Measurements from ENCODE around the gene TMA16. TPM values are rescaled to one million over a fixed set of nuclear protein-coding genes. Genes with fewer than 3 reads are reported as not detected.
A peak's percentile ranks its signal among the peaks of the same experiment; 100 is the strongest.

Gene TMA16
- total and polyA plus RNA-seq, 2 donors (not counting 1 experiment from before 2014, with no cell fraction given), result 21.0 to 21.5 TPM

DNA sequence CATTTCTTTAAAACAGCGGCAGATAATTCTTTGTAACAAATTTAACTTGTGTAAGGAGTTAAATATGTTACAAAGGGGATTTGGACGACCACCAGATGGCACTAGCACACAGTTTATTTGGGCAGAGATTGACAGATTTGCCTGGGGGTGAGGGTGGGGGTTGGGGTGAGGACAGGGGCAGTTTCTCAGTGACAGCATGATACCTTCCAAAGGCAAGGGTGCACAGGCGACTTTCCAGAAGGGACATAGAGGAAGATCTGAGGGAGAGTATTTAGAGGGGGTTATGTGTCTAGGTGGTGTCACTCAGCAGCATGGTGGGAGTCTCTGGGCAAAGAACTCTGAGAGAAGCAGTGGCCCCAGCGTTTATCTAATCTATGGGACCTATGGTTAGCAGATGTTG lies 9.6 kb upstream of the TMA16 start:
- Histone ChIP-seq H3K79me2 (ENCODE audit: control insufficient read depth, insufficient read depth, low read length) (no peaks in the 10 kb centered on the region), H2AFZ (ENCODE audit: low read length) (no peak overlapping the region), H3K27me3 (ENCODE audit: control insufficient read depth, insufficient read depth, low read length) (peaks cover 4% of the 10 kb centered on the region), H3K4me2 (ENCODE audit: extremely low read depth, insufficient read depth, low read length) (no peak overlapping the region), H3K27ac (ENCODE audit: insufficient read depth, low read length) (no peak overlapping the region), H3K9me3 (ENCODE audit: control insufficient read depth, insufficient read depth, low read depth, low read length) (no peaks in the 10 kb centered on the region), H4K20me1 (ENCODE audit: control insufficient read depth, extremely low read depth, insufficient read depth, low read length) (no peaks in the 10 kb centered on the region), H3K4me3 (replicated peaks in 1 of 4; ENCODE audit: control extremely low read depth in 1 of 4, insufficient read depth in 1 of 4, low read depth in 3 of 4, low read length in 4 of 4) (no peak overlapping the region), H3K4me1 (ENCODE audit: control insufficient read depth, extremely low read depth, insufficient read depth, low read length) (no peaks in the 10 kb centered on the region), H3K36me3 (ENCODE audit: control insufficient read depth, insufficient read depth, low read length) (no peaks in the 10 kb centered on the region), H3K9ac (ENCODE audit: insufficient read depth, low read length) (no peak overlapping the region)
- TF ChIP-seq CTCF (conservative IDR thresholded peaks at IDR 0.05 in 1 of 2, IDR thresholded peaks at IDR 0.05 in 1 of 2; ENCODE audit: low read depth in 1 of 2, low read length in 2 of 2), result peak; percentile 49 to 59
- TF ChIP-seq EZH2 (IDR thresholded peaks at IDR 0.05; ENCODE audit: low read length, missing control alignments), result no peak
- DNase-seq (ENCODE audit: low read depth in 2 of 2), result peak; percentile 34 to 56

DNA sequence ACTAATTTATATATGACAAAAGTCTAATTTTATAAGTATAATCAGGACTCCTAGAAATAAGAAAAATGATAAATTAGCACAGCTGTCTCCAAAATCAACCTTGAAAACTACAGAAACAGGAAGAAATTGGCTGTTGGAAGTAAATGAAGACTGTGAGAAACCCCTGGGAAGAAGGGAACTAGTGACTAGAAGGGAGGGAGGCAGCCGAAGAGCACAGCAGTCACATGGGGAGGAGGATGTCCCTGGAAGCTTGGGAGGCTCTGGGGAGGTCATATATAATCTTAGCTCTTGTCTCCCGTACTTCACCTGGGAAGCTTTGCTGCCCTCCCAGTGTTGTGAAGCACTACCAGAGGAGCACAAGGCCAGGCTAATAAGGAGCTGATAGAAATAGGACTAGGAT lies 8.9 kb upstream of the TMA16 start:
- Histone ChIP-seq H3K4me3 (replicated peaks in 1 of 4; ENCODE audit: control extremely low read depth in 1 of 4, insufficient read depth in 1 of 4, low read depth in 3 of 4, low read length in 4 of 4) (no peak overlapping the region), H2AFZ (ENCODE audit: low read length) (no peak overlapping the region), H3K9ac (ENCODE audit: insufficient read depth, low read length) (no peak overlapping the region), H4K20me1 (ENCODE audit: control insufficient read depth, extremely low read depth, insufficient read depth, low read length) (no peaks in the 10 kb centered on the region), H3K79me2 (ENCODE audit: control insufficient read depth, insufficient read depth, low read length) (no peaks in the 10 kb centered on the region), H3K36me3 (ENCODE audit: control insufficient read depth, insufficient read depth, low read length) (no peaks in the 10 kb centered on the region), H3K9me3 (ENCODE audit: control insufficient read depth, insufficient read depth, low read depth, low read length) (no peaks in the 10 kb centered on the region), H3K27me3 (ENCODE audit: control insufficient read depth, insufficient read depth, low read length) (peaks cover 4% of the 10 kb centered on the region), H3K4me1 (ENCODE audit: control insufficient read depth, extremely low read depth, insufficient read depth, low read length) (no peaks in the 10 kb centered on the region), H3K4me2 (ENCODE audit: extremely low read depth, insufficient read depth, low read length) (no peak overlapping the region), H3K27ac (ENCODE audit: insufficient read depth, low read length) (no peak overlapping the region)
- no peak for TF ChIP-seq EZH2 (IDR thresholded peaks at IDR 0.05; ENCODE audit: low read length, missing control alignments)
- no peak for TF ChIP-seq CTCF (conservative IDR thresholded peaks at IDR 0.05 in 1 of 2, IDR thresholded peaks at IDR 0.05 in 1 of 2; ENCODE audit: low read depth in 1 of 2, low read length in 2 of 2)
- no peak for DNase-seq (ENCODE audit: low read depth in 2 of 2)

- Histone ChIP-seq H3K27me3 (ENCODE audit: control insufficient read depth, insufficient read depth, low read length) (peaks cover 4% of the 10 kb centered on the region), H3K9me3 (ENCODE audit: control insufficient read depth, insufficient read depth, low read depth, low read length) (no peaks in the 10 kb centered on the region), H3K4me3 (replicated peaks in 1 of 4; ENCODE audit: control extremely low read depth in 1 of 4, insufficient read depth in 1 of 4, low read depth in 3 of 4, low read length in 4 of 4) (no peak overlapping the region), H3K79me2 (ENCODE audit: control insufficient read depth, insufficient read depth, low read length) (no peaks in the 10 kb centered on the region), H4K20me1 (ENCODE audit: control insufficient read depth, extremely low read depth, insufficient read depth, low read length) (no peaks in the 10 kb centered on the region), H3K4me1 (ENCODE audit: control insufficient read depth, extremely low read depth, insufficient read depth, low read length) (no peaks in the 10 kb centered on the region), H3K4me2 (ENCODE audit: extremely low read depth, insufficient read depth, low read length) (no peak overlapping the region), H2AFZ (ENCODE audit: low read length) (no peak overlapping the region), H3K27ac (ENCODE audit: insufficient read depth, low read length) (no peak overlapping the region), H3K36me3 (ENCODE audit: control insufficient read depth, insufficient read depth, low read length) (no peaks in the 10 kb centered on the region), H3K9ac (ENCODE audit: insufficient read depth, low read length) (no peak overlapping the region)
- DNase-seq (ENCODE audit: low read depth in 2 of 2), result no peak
- TF ChIP-seq CTCF (conservative IDR thresholded peaks at IDR 0.05 in 1 of 2, IDR thresholded peaks at IDR 0.05 in 1 of 2; ENCODE audit: low read depth in 1 of 2, low read length in 2 of 2) (no peak), EZH2 (IDR thresholded peaks at IDR 0.05; ENCODE audit: low read length, missing control alignments) (no peak)
Observed at GRCh38 chr4:163486321-163486720, 8.2 kb upstream of the TMA16 start.
